ENCODE measurements around the gene LCOR.

DNA sequence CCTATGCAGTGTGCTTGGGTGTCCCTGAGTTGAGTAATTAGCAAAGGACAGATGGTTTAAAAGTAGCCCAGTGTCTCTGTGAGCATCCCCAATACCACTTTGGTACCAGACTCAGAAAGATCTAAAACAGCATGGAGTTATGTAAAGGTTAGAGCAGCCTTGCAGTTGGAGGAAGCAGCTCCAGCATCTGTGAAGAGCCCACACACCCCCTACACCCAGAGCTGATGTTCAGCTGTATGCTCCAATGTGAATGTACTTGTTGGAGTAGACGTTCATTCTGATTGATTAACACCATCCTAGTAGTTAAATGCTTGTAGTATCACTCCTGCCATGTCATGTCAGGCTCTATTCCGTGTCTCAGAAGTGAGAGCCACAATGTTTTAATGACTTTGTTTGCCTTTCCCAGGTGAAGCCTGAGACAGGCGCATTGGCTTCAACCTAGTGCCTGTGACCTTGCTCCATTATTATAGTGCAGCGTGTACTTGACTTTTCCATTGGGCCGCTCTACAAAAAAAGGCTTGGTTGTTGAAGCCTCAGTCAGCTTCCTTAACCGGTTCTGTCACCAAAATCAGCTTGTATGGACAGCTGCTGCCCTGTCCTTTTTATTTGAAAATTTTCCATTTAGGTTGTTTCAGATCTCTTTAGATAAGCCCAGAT lies 154.2 kb downstream of the LCOR start:
- TF ChIP-seq, protein P1, sequence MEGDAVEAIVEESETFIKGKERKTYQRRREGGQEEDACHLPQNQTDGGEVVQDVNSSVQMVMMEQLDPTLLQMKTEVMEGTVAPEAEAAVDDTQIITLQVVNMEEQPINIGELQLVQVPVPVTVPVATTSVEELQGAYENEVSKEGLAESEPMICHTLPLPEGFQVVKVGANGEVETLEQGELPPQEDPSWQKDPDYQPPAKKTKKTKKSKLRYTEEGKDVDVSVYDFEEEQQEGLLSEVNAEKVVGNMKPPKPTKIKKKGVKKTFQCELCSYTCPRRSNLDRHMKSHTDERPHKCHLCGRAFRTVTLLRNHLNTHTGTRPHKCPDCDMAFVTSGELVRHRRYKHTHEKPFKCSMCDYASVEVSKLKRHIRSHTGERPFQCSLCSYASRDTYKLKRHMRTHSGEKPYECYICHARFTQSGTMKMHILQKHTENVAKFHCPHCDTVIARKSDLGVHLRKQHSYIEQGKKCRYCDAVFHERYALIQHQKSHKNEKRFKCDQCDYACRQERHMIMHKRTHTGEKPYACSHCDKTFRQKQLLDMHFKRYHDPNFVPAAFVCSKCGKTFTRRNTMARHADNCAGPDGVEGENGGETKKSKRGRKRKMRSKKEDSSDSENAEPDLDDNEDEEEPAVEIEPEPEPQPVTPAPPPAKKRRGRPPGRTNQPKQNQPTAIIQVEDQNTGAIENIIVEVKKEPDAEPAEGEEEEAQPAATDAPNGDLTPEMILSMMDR (IDR thresholded peaks at IDR 0.05) = no peak
- TF ChIP-seq POLR2A (IDR thresholded peaks at IDR 0.05) = no peak
